Measurements from ENCODE around the gene PTPRM.

Gene PTPRM

GRCh38 chr18:7805096-7805495, 238.0 kb downstream of the PTPRM start:
- TF ChIP-seq CTCF (IDR thresholded peaks at IDR 0.05; ENCODE audit: low read depth, low read length), result no peak
- in situ Hi-C loops (cut with HindIII; ENCODE audit: low sequenced_read_pairs), result no loop called here
- no peak for DNase-seq (ENCODE audit: low read depth, low spot score)
- no peak overlapping the region for H3K4me3 ChIP-seq (ENCODE audit: low read depth, low read length)

GRCh38 chr18:7805880-7806279, 238.8 kb downstream of the PTPRM start:
- in situ Hi-C loops (cut with HindIII; ENCODE audit: low sequenced_read_pairs), result no loop called here
- DNase-seq (ENCODE audit: low read depth, low spot score), result no peak
- TF ChIP-seq CTCF (IDR thresholded peaks at IDR 0.05; ENCODE audit: low read depth, low read length), result no peak
- H3K4me3 ChIP-seq (ENCODE audit: low read depth, low read length), result no peak overlapping the region

GRCh38 chr18:7807936-7808453, 240.9 kb downstream of the PTPRM start:
- no peak for DNase-seq (ENCODE audit: low read depth, low spot score)
- TF ChIP-seq CTCF (IDR thresholded peaks at IDR 0.05; ENCODE audit: low read depth, low read length), result no peak
- no peak overlapping the region for H3K4me3 ChIP-seq (ENCODE audit: low read depth, low read length)
- in situ Hi-C loops (cut with HindIII; ENCODE audit: low sequenced_read_pairs), result no loop called here

GRCh38 chr18:7808992-7809391, 241.9 kb downstream of the PTPRM start:
- in situ Hi-C loops (cut with HindIII; ENCODE audit: low sequenced_read_pairs), result no loop called here
- TF ChIP-seq CTCF (IDR thresholded peaks at IDR 0.05; ENCODE audit: low read depth, low read length), result no peak
- no peak overlapping the region for H3K4me3 ChIP-seq (ENCODE audit: low read depth, low read length)
- DNase-seq (ENCODE audit: low read depth, low spot score), result no peak

GRCh38 chr18:7809455-7809854, 242.3 kb downstream of the PTPRM start:
- H3K4me3 ChIP-seq (ENCODE audit: low read depth, low read length), result no peak overlapping the region
- in situ Hi-C loops (cut with HindIII; ENCODE audit: low sequenced_read_pairs), result no loop called here
- TF ChIP-seq CTCF (IDR thresholded peaks at IDR 0.05; ENCODE audit: low read depth, low read length), result no peak
- no peak for DNase-seq (ENCODE audit: low read depth, low spot score)

GRCh38 chr18:7809978-7810377, 242.9 kb downstream of the PTPRM start:
- DNase-seq (ENCODE audit: low read depth, low spot score), result no peak
- TF ChIP-seq CTCF (IDR thresholded peaks at IDR 0.05; ENCODE audit: low read depth, low read length), result no peak
- in situ Hi-C loops (cut with HindIII; ENCODE audit: low sequenced_read_pairs), result no loop called here
- no peak overlapping the region for H3K4me3 ChIP-seq (ENCODE audit: low read depth, low read length)
